SU-DHL-6 (cell line): ENCODE data around the gene LGR6.

Experiments
- EZH2phosphoT487 ChIP-seq: fragments of 200-600 bp; sonication (generic), shearing (Covaris generic); conservative IDR thresholded peaks from 2 replicates; pipeline ENCODE4 v1.6.1; 2018; ENCODE audit warnings: mild to moderate bottlenecking, antibody characterized with exemption, low read length, moderate library complexity, mixed read lengths
- TF ChIP-seq, protein P1 (sequence below): fragments of 200-600 bp; sonication (generic); IDR thresholded peaks from one replicate; pipeline ENCODE4 v1.5.1; 2017; ENCODE audit warnings: antibody characterized with exemption, mild to moderate bottlenecking, low read length, moderate library complexity; ENCODE audit not compliant: insufficient read depth, poor library complexity, severe bottlenecking

DNA sequence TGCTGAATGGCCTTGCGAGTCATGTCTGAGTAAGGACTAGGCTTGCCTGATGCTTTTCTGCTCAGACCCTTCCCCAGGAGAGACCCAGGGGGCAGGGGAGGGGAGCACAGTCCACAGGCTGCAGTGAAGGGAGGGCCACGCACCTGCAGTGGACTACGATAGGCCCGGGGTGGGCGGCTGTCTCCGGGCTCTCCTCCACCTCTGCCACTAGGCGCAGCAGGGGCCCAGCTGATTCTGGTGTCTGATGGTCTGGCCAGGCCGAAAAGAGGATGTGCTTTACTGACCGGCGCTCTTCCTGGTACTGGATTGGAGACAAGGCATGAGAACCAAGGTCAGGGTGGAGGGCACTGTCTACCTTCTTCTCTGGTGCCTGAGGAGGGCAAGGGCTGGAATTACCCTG, 41.2 kb upstream of the LGR6 start:
- TF ChIP-seq, protein P1, sequence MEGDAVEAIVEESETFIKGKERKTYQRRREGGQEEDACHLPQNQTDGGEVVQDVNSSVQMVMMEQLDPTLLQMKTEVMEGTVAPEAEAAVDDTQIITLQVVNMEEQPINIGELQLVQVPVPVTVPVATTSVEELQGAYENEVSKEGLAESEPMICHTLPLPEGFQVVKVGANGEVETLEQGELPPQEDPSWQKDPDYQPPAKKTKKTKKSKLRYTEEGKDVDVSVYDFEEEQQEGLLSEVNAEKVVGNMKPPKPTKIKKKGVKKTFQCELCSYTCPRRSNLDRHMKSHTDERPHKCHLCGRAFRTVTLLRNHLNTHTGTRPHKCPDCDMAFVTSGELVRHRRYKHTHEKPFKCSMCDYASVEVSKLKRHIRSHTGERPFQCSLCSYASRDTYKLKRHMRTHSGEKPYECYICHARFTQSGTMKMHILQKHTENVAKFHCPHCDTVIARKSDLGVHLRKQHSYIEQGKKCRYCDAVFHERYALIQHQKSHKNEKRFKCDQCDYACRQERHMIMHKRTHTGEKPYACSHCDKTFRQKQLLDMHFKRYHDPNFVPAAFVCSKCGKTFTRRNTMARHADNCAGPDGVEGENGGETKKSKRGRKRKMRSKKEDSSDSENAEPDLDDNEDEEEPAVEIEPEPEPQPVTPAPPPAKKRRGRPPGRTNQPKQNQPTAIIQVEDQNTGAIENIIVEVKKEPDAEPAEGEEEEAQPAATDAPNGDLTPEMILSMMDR = no peak
- no peak for TF ChIP-seq EZH2phosphoT487
